Measurements from ENCODE around the gene SRRM3.
"Not testable (repeated sequence)": the region's sequence is repeated elsewhere in the genome, so short reads cannot be mapped to it uniquely, and the experiment has no call there.

Gene SRRM3

DNA sequence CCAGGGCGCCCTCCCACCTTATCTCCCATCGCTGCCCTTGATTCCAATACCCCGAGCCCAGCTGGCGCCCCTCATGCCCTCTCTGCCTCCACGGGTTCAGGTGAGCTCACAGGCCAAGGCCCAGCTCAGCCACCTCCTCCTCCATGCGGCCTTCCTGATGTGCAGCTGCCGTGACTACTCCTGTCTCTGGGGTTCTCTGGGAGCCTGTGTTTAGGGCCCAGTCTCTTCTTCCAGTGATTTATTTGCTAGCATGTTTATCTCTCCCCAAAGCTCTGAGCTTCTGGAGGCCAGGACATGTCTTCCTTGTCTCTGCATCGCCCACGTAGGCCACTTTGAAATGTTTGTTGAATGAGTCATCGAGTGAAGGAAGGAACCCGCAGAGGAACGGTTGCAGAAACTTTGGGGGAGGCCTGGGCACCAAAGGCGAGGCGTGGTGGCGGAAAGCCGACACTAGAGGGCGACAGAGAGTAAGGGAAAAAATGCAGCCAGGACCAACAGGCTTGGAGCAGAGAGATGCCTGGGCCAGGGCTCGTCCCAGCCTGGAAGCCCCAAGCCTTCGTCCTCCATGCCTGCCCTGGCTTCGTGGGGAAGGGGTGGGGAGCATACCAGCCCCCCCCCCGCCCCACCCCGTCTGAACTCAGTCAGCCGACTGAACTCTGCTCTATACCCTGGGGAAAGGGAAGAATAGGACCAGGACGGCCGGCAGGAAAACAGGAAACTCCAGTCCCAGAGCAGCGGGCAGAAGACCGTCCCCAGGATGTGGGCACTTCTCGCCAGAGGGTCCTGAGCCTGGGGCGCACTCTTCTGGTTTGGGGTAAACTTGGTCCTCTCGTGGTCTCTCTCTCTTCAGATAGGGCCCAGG lies 89.9 kb downstream of the SRRM3 start:
- H3K9me3 ChIP-seq (ENCODE audit: insufficient read depth, low read length): no peaks in the 10 kb centered on the region
- peak overlapping the region; percentile 29; the same call in 1 of the 2 replicates for H3K9ac ChIP-seq (ENCODE audit: low read length)
- H3K27me3 ChIP-seq (ENCODE audit: low read depth, low read length): no peaks in the 10 kb centered on the region
- no peaks in the 10 kb centered on the region for H3K79me2 ChIP-seq (ENCODE audit: low read length)
- H3K27ac ChIP-seq (ENCODE audit: low read length): no peak overlapping the region
- peak overlapping the region; percentile 87 for H2AFZ ChIP-seq (ENCODE audit: low read depth, low read length)
- peaks cover 14% of the 10 kb centered on the region for H3K4me1 ChIP-seq (ENCODE audit: low read length)
- no peak for TF ChIP-seq EZH2phosphoT487 (IDR thresholded peaks at IDR 0.05; ENCODE audit: low read depth)
- TF ChIP-seq, protein P1, sequence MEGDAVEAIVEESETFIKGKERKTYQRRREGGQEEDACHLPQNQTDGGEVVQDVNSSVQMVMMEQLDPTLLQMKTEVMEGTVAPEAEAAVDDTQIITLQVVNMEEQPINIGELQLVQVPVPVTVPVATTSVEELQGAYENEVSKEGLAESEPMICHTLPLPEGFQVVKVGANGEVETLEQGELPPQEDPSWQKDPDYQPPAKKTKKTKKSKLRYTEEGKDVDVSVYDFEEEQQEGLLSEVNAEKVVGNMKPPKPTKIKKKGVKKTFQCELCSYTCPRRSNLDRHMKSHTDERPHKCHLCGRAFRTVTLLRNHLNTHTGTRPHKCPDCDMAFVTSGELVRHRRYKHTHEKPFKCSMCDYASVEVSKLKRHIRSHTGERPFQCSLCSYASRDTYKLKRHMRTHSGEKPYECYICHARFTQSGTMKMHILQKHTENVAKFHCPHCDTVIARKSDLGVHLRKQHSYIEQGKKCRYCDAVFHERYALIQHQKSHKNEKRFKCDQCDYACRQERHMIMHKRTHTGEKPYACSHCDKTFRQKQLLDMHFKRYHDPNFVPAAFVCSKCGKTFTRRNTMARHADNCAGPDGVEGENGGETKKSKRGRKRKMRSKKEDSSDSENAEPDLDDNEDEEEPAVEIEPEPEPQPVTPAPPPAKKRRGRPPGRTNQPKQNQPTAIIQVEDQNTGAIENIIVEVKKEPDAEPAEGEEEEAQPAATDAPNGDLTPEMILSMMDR (IDR thresholded peaks at IDR 0.05; ENCODE audit: low read depth, low read length): peak; percentile 90
- no peaks in the 10 kb centered on the region for H3K36me3 ChIP-seq (replicated peaks; ENCODE audit: low read depth, low read length)
- no peaks in the 10 kb centered on the region for H4K20me1 ChIP-seq (ENCODE audit: insufficient read depth, low read length)
- H3K4me2 ChIP-seq (ENCODE audit: low read length): peak overlapping the region; percentile 65
- H3K4me3 ChIP-seq (ENCODE audit: low read length): peak overlapping the region; percentile 60

DNA sequence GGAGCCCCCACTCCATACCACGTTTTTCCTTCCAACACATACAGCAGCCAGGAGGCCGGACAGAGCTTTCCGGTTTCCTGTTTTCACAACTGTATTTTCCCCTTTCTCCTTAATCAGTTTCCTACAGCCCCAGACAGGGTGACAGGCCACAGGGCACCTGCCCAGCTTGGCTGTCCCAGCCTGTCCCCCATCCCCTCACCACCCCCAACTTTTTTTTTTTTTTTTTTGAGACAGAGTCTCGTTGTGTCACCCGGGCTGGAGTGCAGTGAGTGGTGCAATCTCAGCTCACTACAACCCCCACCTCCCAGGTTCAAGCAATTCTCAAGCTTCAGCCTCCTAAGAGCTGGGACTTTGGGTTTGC lies 90.5 kb downstream of the SRRM3 start:
- Histone ChIP-seq H3K4me3 (ENCODE audit: low read length) (peak overlapping the region; percentile 60), H3K27me3 (ENCODE audit: low read depth, low read length) (no peaks in the 10 kb centered on the region), H4K20me1 (ENCODE audit: insufficient read depth, low read length) (no peaks in the 10 kb centered on the region), H3K27ac (ENCODE audit: low read length) (no peak overlapping the region), H3K79me2 (ENCODE audit: low read length) (no peaks in the 10 kb centered on the region), H3K9ac (ENCODE audit: low read length) (peak overlapping the region; percentile 29; the same call in 1 of the 2 replicates), H3K36me3 (replicated peaks; ENCODE audit: low read depth, low read length) (no peaks in the 10 kb centered on the region), H2AFZ (ENCODE audit: low read depth, low read length) (peak overlapping the region; percentile 81; the same call in 1 of the 2 replicates), H3K9me3 (ENCODE audit: insufficient read depth, low read length) (no peaks in the 10 kb centered on the region), H3K4me1 (ENCODE audit: low read length) (peaks cover 14% of the 10 kb centered on the region), H3K4me2 (ENCODE audit: low read length) (peak overlapping the region; percentile 65)
- TF ChIP-seq EZH2phosphoT487 (IDR thresholded peaks at IDR 0.05; ENCODE audit: low read depth): no peak
- TF ChIP-seq, protein P1 (IDR thresholded peaks at IDR 0.05; ENCODE audit: low read depth, low read length): no peak

GRCh38 chr7:76292911-76293310 lies 91.2 kb downstream of the SRRM3 start:
- H3K9me3 ChIP-seq (ENCODE audit: insufficient read depth, low read length); H2AFZ ChIP-seq (ENCODE audit: low read depth, low read length); H3K27me3 ChIP-seq (ENCODE audit: low read depth, low read length); H3K9ac ChIP-seq (ENCODE audit: low read length); H3K36me3 ChIP-seq (replicated peaks; ENCODE audit: low read depth, low read length); H3K27ac ChIP-seq (ENCODE audit: low read length); H3K4me2 ChIP-seq (ENCODE audit: low read length); H3K79me2 ChIP-seq (ENCODE audit: low read length); H3K4me3 ChIP-seq (ENCODE audit: low read length); H4K20me1 ChIP-seq (ENCODE audit: insufficient read depth, low read length): not testable (repeated sequence)
- H3K4me1 ChIP-seq (ENCODE audit: low read length): peaks cover 14% of the 10 kb centered on the region

GRCh38 chr7:76293407-76293901 lies 91.8 kb downstream of the SRRM3 start:
- Histone ChIP-seq H3K4me3 (ENCODE audit: low read length) (no peak overlapping the region), H3K4me2 (ENCODE audit: low read length) (no peak overlapping the region), H3K27me3 (ENCODE audit: low read depth, low read length) (no peaks in the 10 kb centered on the region), H3K36me3 (replicated peaks; ENCODE audit: low read depth, low read length) (no peaks in the 10 kb centered on the region), H3K9me3 (ENCODE audit: insufficient read depth, low read length) (no peaks in the 10 kb centered on the region), H4K20me1 (ENCODE audit: insufficient read depth, low read length) (no peaks in the 10 kb centered on the region), H3K79me2 (ENCODE audit: low read length) (no peaks in the 10 kb centered on the region), H3K9ac (ENCODE audit: low read length) (no peak overlapping the region), H3K27ac (ENCODE audit: low read length) (no peak overlapping the region), H2AFZ (ENCODE audit: low read depth, low read length) (no peak overlapping the region), H3K4me1 (ENCODE audit: low read length) (peaks cover 14% of the 10 kb centered on the region)
- TF ChIP-seq, protein P1 (IDR thresholded peaks at IDR 0.05; ENCODE audit: low read depth, low read length): no peak
- TF ChIP-seq EZH2phosphoT487 (IDR thresholded peaks at IDR 0.05; ENCODE audit: low read depth): no peak
